HUDEP-2 (cell line): Measurements from ENCODE around the gene C11orf52.
"Not testable (repeated sequence)": the region's sequence is repeated elsewhere in the genome, so short reads cannot be mapped to it uniquely, and the experiment has no call there.

Experiments used
- DNase-seq, 76 experiments: peaks; one replicate each; lab custom pipeline; 2025; ENCODE audit not compliant: unreplicated experiment in 76 of 76; lab: John Stamatoyannopoulos, UW

Gene C11orf52

GRCh38 chr11:111918390-111919256, at the start of gene C11orf52:
Gene C11orf52, plus strand, starts transcription at chr11:111918913. Its CDS starts 60 bp downstream, at chr11:111918973.
- DNase-seq = no peak

GRCh38 chr11:111870113-111870512, 48.6 kb upstream of the C11orf52 start:
- no peak for DNase-seq

GRCh38 chr11:111870522-111870885, 48.2 kb upstream of the C11orf52 start:
- DNase-seq = peak in 1 of 76 experiments; percentile 20

GRCh38 chr11:111870886-111871692, 47.6 kb upstream of the C11orf52 start, which contains the start of gene ALG9:
Gene ALG9, minus strand, starts transcription at chr11:111871581. Its CDS starts 99 bp downstream, at chr11:111871482.
- peak in 74 of 76 experiments; percentile 7 to 86 (median 73) for DNase-seq

- no peak for DNase-seq
Observed at GRCh38 chr11:111871693-111872161, 47.0 kb upstream of the C11orf52 start.

GRCh38 chr11:111878385-111878848, 40.3 kb upstream of the C11orf52 start:
- DNase-seq = peak in 3 of 76 experiments; percentile 12 to 77 (median 39)

GRCh38 chr11:111878849-111879636, 39.7 kb upstream of the C11orf52 start, which contains the start of the genes CFAP68 and FDXACB1:
Gene CFAP68, plus strand, starts transcription at chr11:111879541. Its CDS starts 20 bp downstream, at chr11:111879561.
Gene FDXACB1, minus strand, starts transcription at chr11:111879165. Its CDS starts 33 bp downstream, at chr11:111879132.
- DNase-seq = peak in 75 of 76 experiments; percentile 53 to 99 (median 92)

GRCh38 chr11:111879637-111879960, 39.1 kb upstream of the C11orf52 start:
- DNase-seq = no peak

GRCh38 chr11:111882202-111882601, 36.5 kb upstream of the C11orf52 start:
- DNase-seq = no peak

GRCh38 chr11:111885053-111885452, 33.7 kb upstream of the C11orf52 start:
- not testable (repeated sequence) for DNase-seq

GRCh38 chr11:111886032-111886431, 32.7 kb upstream of the C11orf52 start:
- no peak for DNase-seq

GRCh38 chr11:111886844-111887243, 31.9 kb upstream of the C11orf52 start:
- no peak for DNase-seq

GRCh38 chr11:111905411-111905810, 13.3 kb upstream of the C11orf52 start:
- DNase-seq = no peak

GRCh38 chr11:111906680-111907079, 12.0 kb upstream of the C11orf52 start:
- DNase-seq = no peak

GRCh38 chr11:111908639-111909305, 9.9 kb upstream of the C11orf52 start:
- DNase-seq = no peak

- DNase-seq = no peak
Observed at GRCh38 chr11:111909378-111909777, 9.3 kb upstream of the C11orf52 start.

- DNase-seq = no peak
Observed at GRCh38 chr11:111910676-111911562, 7.8 kb upstream of the C11orf52 start.

GRCh38 chr11:111911563-111912401, 6.9 kb upstream of the C11orf52 start, which contains the start of gene CRYAB:
Gene CRYAB, minus strand, starts transcription at chr11:111911770. Its CDS starts 46 bp downstream, at chr11:111911724.
- DNase-seq = no peak
